Upper lobe of left lung (tissue), 6 donors: ENCODE measurements around the gene SIRPD. TPM values are rescaled to one million over a fixed set of nuclear protein-coding genes. Genes with fewer than 3 reads are reported as not detected.

Experiments
- ATAC-seq, 2 donors: fragments of 200-7000 bp; cut with Tn5 transposase; one replicate each; pipeline ENCODE4 v1.9.1; 2022; ENCODE audit warnings: mild to moderate bottlenecking in 2 of 2, moderate library complexity in 2 of 2; ENCODE audit not compliant: low FRiP score in 2 of 2
- DNase-seq, 2 donors: peaks; one replicate each; pipeline ENCODE4 v3.0.0-alpha.2; 2019 to 2020
- H3K27ac ChIP-seq, 4 donors: fragments of 200-600 bp; sonication (generic); one replicate each; pipeline ENCODE4 v1.5.1; 2016 to 2019
- H3K27me3 ChIP-seq, 4 donors: fragments of 200-600 bp; sonication (generic); one replicate each; pipeline ENCODE4 v1.5.1; 2017 to 2019
- H3K36me3 ChIP-seq, 4 donors: fragments of 200-600 bp; sonication (generic); one replicate each; pipeline ENCODE4 v1.5.1; 2016 to 2019
- H3K4me1 ChIP-seq, 4 donors: fragments of 200-600 bp; sonication (generic); one replicate each; pipeline ENCODE4 v1.5.1; 2018 to 2019
- H3K4me3 ChIP-seq, 4 donors: fragments of 200-600 bp; sonication (generic); one replicate each; pipeline ENCODE4 v1.5.1; 2017 to 2019; ENCODE audit warnings: mild to moderate bottlenecking in 2 of 4, moderate library complexity in 1 of 4
- H3K9me3 ChIP-seq, 4 donors: fragments of 200-600 bp; sonication (generic); one replicate each; pipeline ENCODE4 v1.5.1; 2018 to 2019
- CTCF ChIP-seq, 6 experiments: fragments of 450-650 bp in 4 of 6; fragments of 200-600 bp in 2 of 6; sonication (generic) in 2 of 6; IDR thresholded peaks; one replicate each; pipeline ENCODE4 v1.5.1; 2016 to 2019; ENCODE audit warnings: antibody characterized with exemption in 6 of 6
- EP300 ChIP-seq, 4 donors: sonication (generic); formaldehyde crosslinking; IDR thresholded peaks; one replicate each; pipeline ENCODE4 v1.5.1; 2017; ENCODE audit warnings: antibody characterized with exemption in 4 of 4, control low read depth in 2 of 4
- POLR2A ChIP-seq, 4 donors: fragments of 450-650 bp; IDR thresholded peaks; one replicate each; pipeline ENCODE4 v1.5.1; 2016 to 2017; ENCODE audit warnings: antibody characterized with exemption in 4 of 4, mild to moderate bottlenecking in 2 of 4
- POLR2AphosphoS5 ChIP-seq, 2 donors: sonication (generic); formaldehyde crosslinking; IDR thresholded peaks; one replicate each; pipeline ENCODE4 v1.5.1; 2017; ENCODE audit warnings: antibody characterized with exemption in 2 of 2
- WGBS, 2 donors: methylation state at CpG; one replicate each; pipeline ENCODE4 v1.1.5; 2017 to 2018; 5-methylcytosine and 5-hydroxymethylcytosine counted together
- total RNA-seq, 6 donors: library from RNA; depleted of rRNA in 4 of 6; stranded (reverse); fragments of >200 nt in 4 of 6; gene quantifications; one replicate each; pipeline versions ENCODE4 v1.1.0 to v1.2.1, GENCODE V29; 2016 to 2021
- donor health status: DM: no; HTN: no; CAD: no; lungs with moderate emphysema.
- donor health status: DM: no; HTN: yes; CAD: no; lungs with severe emphysema.

The SIRPD gene
- total RNA-seq, 6 donors from 2014 or later: 0.69 to 2.2 (median 1.5) TPM; not detected in 2

GRCh38 chr20:1507276-1507675 lies 50.2 kb downstream of the SIRPD start:
- ATAC-seq (no peak), DNase-seq (no peak)
- TF ChIP-seq CTCF (IDR thresholded peaks at IDR 0.05) (no peak), EP300 (IDR thresholded peaks at IDR 0.05) (no peak), POLR2AphosphoS5 (IDR thresholded peaks at IDR 0.05) (no peak), POLR2A (IDR thresholded peaks at IDR 0.05) (no peak)
- Histone ChIP-seq H3K27me3 (no peaks in the 10 kb centered on the region), H3K36me3 (no peaks in the 10 kb centered on the region), H3K9me3 (no peaks in the 10 kb centered on the region), H3K27ac (no peak overlapping the region), H3K4me3 (no peak overlapping the region), H3K4me1 (no peaks in the 10 kb centered on the region)
- 75 to 81% methylated on average over 3 of the region's 3 CpGs for WGBS, 2 donors

- Histone ChIP-seq H3K4me3 (no peak overlapping the region), H3K36me3 (no peaks in the 10 kb centered on the region), H3K4me1 (no peaks in the 10 kb centered on the region), H3K27ac (no peak overlapping the region), H3K9me3 (no peaks in the 10 kb centered on the region), H3K27me3 (no peaks in the 10 kb centered on the region)
- WGBS, 2 donors: 93% methylated on average over 1 of the region's 1 CpG
- TF ChIP-seq POLR2A (IDR thresholded peaks at IDR 0.05): no peak
- no peak for TF ChIP-seq POLR2AphosphoS5 (IDR thresholded peaks at IDR 0.05)
- TF ChIP-seq EP300 (IDR thresholded peaks at IDR 0.05): no peak
- no peak for TF ChIP-seq CTCF (IDR thresholded peaks at IDR 0.05)
- ATAC-seq (no peak), DNase-seq (no peak)
These were observed 51.6 kb downstream of the SIRPD start for GRCh38 chr20:1505871-1506270.

- DNase-seq (no peak), ATAC-seq (no peak)
- Histone ChIP-seq H3K36me3 (no peaks in the 10 kb centered on the region), H3K4me1 (no peaks in the 10 kb centered on the region), H3K9me3 (no peaks in the 10 kb centered on the region), H3K27ac (no peak overlapping the region), H3K4me3 (no peak overlapping the region), H3K27me3 (no peaks in the 10 kb centered on the region)
- TF ChIP-seq POLR2AphosphoS5 (IDR thresholded peaks at IDR 0.05) (no peak), POLR2A (IDR thresholded peaks at IDR 0.05) (no peak), EP300 (IDR thresholded peaks at IDR 0.05) (no peak), CTCF (IDR thresholded peaks at IDR 0.05) (no peak)
- WGBS, 2 donors: 80 to 93% methylated on average over 3 of the region's 3 CpGs
These were observed 52.1 kb downstream of the SIRPD start for GRCh38 chr20:1505361-1505760.

GRCh38 chr20:1503564-1504227 lies 53.8 kb downstream of the SIRPD start:
- WGBS, 2 donors: 4 to 6% methylated on average over 8 of the region's 8 CpGs
- TF ChIP-seq POLR2AphosphoS5 (IDR thresholded peaks at IDR 0.05): no peak
- no peak for TF ChIP-seq POLR2A (IDR thresholded peaks at IDR 0.05)
- peak; percentile 78 to 94 (median 91) for TF ChIP-seq CTCF (IDR thresholded peaks at IDR 0.05)
- no peak for TF ChIP-seq EP300 (IDR thresholded peaks at IDR 0.05)
- peak in 1 of 2 donors; percentile 87 for DNase-seq
- Histone ChIP-seq H3K9me3 (no peaks in the 10 kb centered on the region), H3K27ac (no peak overlapping the region), H3K27me3 (no peaks in the 10 kb centered on the region), H3K4me3 (no peak overlapping the region), H3K36me3 (no peaks in the 10 kb centered on the region), H3K4me1 (no peaks in the 10 kb centered on the region)
- ATAC-seq: peak; percentile 94 to 96

- Histone ChIP-seq H3K4me3 (no peak overlapping the region), H3K27ac (no peak overlapping the region), H3K9me3 (no peaks in the 10 kb centered on the region), H3K36me3 (no peaks in the 10 kb centered on the region), H3K27me3 (no peaks in the 10 kb centered on the region), H3K4me1 (no peaks in the 10 kb centered on the region)
- no peak for TF ChIP-seq POLR2A (IDR thresholded peaks at IDR 0.05)
- no peak for TF ChIP-seq POLR2AphosphoS5 (IDR thresholded peaks at IDR 0.05)
- TF ChIP-seq CTCF (IDR thresholded peaks at IDR 0.05): no peak
- TF ChIP-seq EP300 (IDR thresholded peaks at IDR 0.05): no peak
- WGBS, 2 donors: 41 to 44% methylated on average over 3 of the region's 3 CpGs
- no peak for DNase-seq
- no peak for ATAC-seq
These were observed 57.0 kb downstream of the SIRPD start for GRCh38 chr20:1500496-1500895.
